Heart right ventricle (tissue), 16 donors: Measurements from ENCODE around the gene SCN4A. TPM values are rescaled to one million over a fixed set of nuclear protein-coding genes. Genes with fewer than 3 reads are reported as not detected.
A peak's percentile ranks its signal among the peaks of the same experiment; 100 is the strongest.
"Not testable (repeated sequence)": the region's sequence is repeated elsewhere in the genome, so short reads cannot be mapped to it uniquely, and the experiment has no call there.

Source experiments
- ATAC-seq, 8 donors: fragments of 200-7000 bp; cut with Tn5 transposase; one replicate each; pipeline ENCODE4 v1.9.1; 2020; ENCODE audit warnings: mild to moderate bottlenecking in 8 of 8, moderate library complexity in 8 of 8, moderate number of reproducible peaks in 1 of 8
- DNase-seq, 2 donors: peaks; one replicate each; pipeline ENCODE4 v3.0.0-alpha.2; 2020
- H3K27ac ChIP-seq, 10 donors: fragments of 200-600 bp; sonication (generic) in 2 of 10; one replicate each; pipeline versions ENCODE4 v1.5.0 to v1.8.0; 2020 to 2022; ENCODE audit warnings: mild to moderate bottlenecking in 3 of 10
- H3K27me3 ChIP-seq, 7 donors: fragments of 200-600 bp; one replicate each; pipeline ENCODE4 v1.8.0; 2021 to 2022; ENCODE audit warnings: mild to moderate bottlenecking in 2 of 7
- H3K36me3 ChIP-seq, 9 donors: fragments of 200-600 bp; sonication (generic) in 1 of 9; one replicate each; pipeline versions ENCODE4 v1.5.0 to v1.8.0; 2020 to 2022; ENCODE audit warnings: mild to moderate bottlenecking in 2 of 9
- H3K4me1 ChIP-seq, 9 donors: fragments of 200-600 bp; sonication (generic) in 1 of 9; one replicate each; pipeline versions ENCODE4 v1.5.0 to v1.8.0; 2020 to 2022; ENCODE audit warnings: mild to moderate bottlenecking in 4 of 9
- H3K4me3 ChIP-seq, 10 donors: fragments of 200-600 bp; sonication (generic) in 2 of 10; one replicate each; pipeline versions ENCODE4 v1.5.0 to v1.8.0; 2020 to 2022; ENCODE audit warnings: mild to moderate bottlenecking in 7 of 10, moderate library complexity in 2 of 10
- H3K9me3 ChIP-seq, 11 donors: fragments of 200-600 bp in 10 of 11; sonication (generic) in 2 of 11; one replicate each; pipeline versions ENCODE4 v1.5.0 to v1.8.0; 2013 to 2022; ENCODE audit warnings: mild to moderate bottlenecking in 2 of 11, control low read depth in 1 of 11, moderate library complexity in 1 of 11
- CTCF ChIP-seq, 9 donors: fragments of 200-600 bp; sonication (generic) in 2 of 9; IDR thresholded peaks; one replicate each; pipeline versions ENCODE4 v1.5.0 to v1.8.0; 2021 to 2022; ENCODE audit warnings: antibody characterized with exemption in 9 of 9, mild to moderate bottlenecking in 5 of 9, moderate library complexity in 1 of 9
- WGBS, 2 donors: extraction: QIAGEN DNeasy Blood & Tissue Kit; methylation state at CpG; one replicate each; pipeline ENCODE4 v1.1.7; 2013; ENCODE audit warnings: inconsistent platforms in 1 of 2; 5-methylcytosine and 5-hydroxymethylcytosine counted together
- intact Hi-C, 10 donors: fragments of 100-400 bp; cut with DNase I; formaldehyde crosslinking; loops; one replicate each; pipeline versions ENCODE4 v1.11.1 to v1.14.2; 2022
- polyA plus RNA-seq, 2 donors: library from polyadenylated mRNA; stranded (reverse); fragments of 200-250 nt; gene quantifications; one replicate each; pipeline ENCODE4 v1.2.3, GENCODE V29; 2013
- total RNA-seq, 10 donors: library from RNA; stranded (reverse); fragmentation: NEBNext Ultra II Directional in 3 of 10; extraction: Animal tissue kit (Norgen Biotek cat#: 25700) in 3 of 10; gene quantifications; one replicate each; pipeline versions ENCODE4 v1.2.1 to v1.2.4, GENCODE V29; 2021 to 2023
- donor health status: Arrhythmogenic right ventricular cardiomyopathy.
- donor health status: ischemic (EF 13 %, LVEDD 7.1; RV severe dilation, severe dysfunction).
- donor health status: healthy with polysubstance abuse.
- donor health status: DM: no; HTN: yes; CAD: no.
- donor health status: DM: no; HTN: no; CAD: no.
- donor health status: ischemic (EF 25% LVEDD 6.9; RV normal size, moderate dysfunction).
- donor health status: ischemic (EF 25% LVEDD 5.7; RV mildly dilated, moderate dysfunction).
- donor health status: healthy.
- donor health status: DM: yes; HTN: yes; CAD: no.
- donor health status: Ischemic cardiomyopathy.
- donor health status: ischemic (EF 35%, LVEDD 5.7; RV mildly dilated, moderate dysfunction).
- donor health status: nonischemic (EF 11% LVEDD 7.7; RV severe dilation, severe dysfunction).
- donor health status: DM: yes; HTN: yes; CAD: no.
- donor health status: PGD.
- donor health status: ischemic (EF 29% LVEDD 5.4; RV normal size, mild dysfunction).
- donor health status: nonischemic (EF 23%, LVEDD 6.1; RV moderate dilation, normal function).

Gene SCN4A
- total and polyA plus RNA-seq, 12 donors: 0.19 to 2.9 (median 0.53) TPM

- peak in 1 of 9 donors; percentile 6 for TF ChIP-seq CTCF (IDR thresholded peaks at IDR 0.05)
- no peak overlapping the region for H3K4me3 ChIP-seq
- no peaks in the 10 kb centered on the region for H3K36me3 ChIP-seq
- DNase-seq (peak; percentile 52 to 76), ATAC-seq (peak; percentile 65 to 88 (median 81))
- H3K27me3 ChIP-seq: peaks cover 0 to 3% (median 0%) of the 10 kb centered on the region in 7 donors
- WGBS, 2 donors: 66 to 73% methylated on average over 16 of the region's 16 CpGs
- H3K9me3 ChIP-seq: peaks cover 0 to 17% (median 6%) of the 10 kb centered on the region in 11 donors
- H3K4me1 ChIP-seq: peaks cover 24 to 86% (median 61%) of the 10 kb centered on the region in 9 donors
- intact Hi-C loops: loop anchor here in 6 of 10 donors (5.0 kb wide), 5 partner anchors 33 to 68 kb away; partner anchors contain the start of genes CD79B (in 4 of the 6) and GH1 (in 1 of the 6)
- H3K27ac ChIP-seq: peak overlapping the region; percentile 44 to 88 (median 78)
Observed at GRCh38 chr17:63984651-63985386, 12.1 kb upstream of the SCN4A start.

DNA sequence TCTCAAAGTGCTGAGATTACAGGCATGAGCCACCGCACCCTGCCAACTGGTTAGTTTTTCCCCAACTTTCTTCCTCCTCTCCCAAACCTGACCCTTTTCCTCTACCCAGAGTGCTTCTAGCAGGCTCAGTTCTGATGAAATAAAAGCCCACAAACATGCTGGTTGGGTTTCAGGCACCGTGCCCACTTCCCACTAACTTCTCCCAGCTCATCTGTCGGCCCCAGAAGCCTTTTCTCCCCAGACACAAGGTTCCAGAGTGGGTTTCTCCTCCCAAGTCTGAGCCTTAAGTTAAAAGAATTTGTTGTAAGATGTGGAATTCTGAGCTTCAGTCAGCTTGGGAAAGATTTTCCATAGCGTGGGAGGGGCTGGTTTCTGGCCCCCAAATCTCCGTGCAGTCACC, 11.5 kb upstream of the SCN4A start:
- WGBS, 2 donors: 66 to 74% methylated on average over 5 of the region's 5 CpGs
- peak overlapping the region; percentile 44 to 88 (median 70) for H3K27ac ChIP-seq
- TF ChIP-seq CTCF (IDR thresholded peaks at IDR 0.05): no peak
- intact Hi-C loops: loop anchor here in 2 of 10 donors (5.0 kb wide), 2 partner anchors 37 to 52 kb away; partner anchors contain the start of gene CD79B (in 1 of the 2)
- ATAC-seq (no peak), DNase-seq (no peak)
- H3K4me3 ChIP-seq: no peak overlapping the region
- no peaks in the 10 kb centered on the region for H3K36me3 ChIP-seq
- H3K4me1 ChIP-seq: peaks cover 24 to 91% (median 66%) of the 10 kb centered on the region in 9 donors
- peaks cover 0 to 17% (median 6%) of the 10 kb centered on the region in 11 donors for H3K9me3 ChIP-seq
- peaks cover 0 to 2% (median 0%) of the 10 kb centered on the region in 7 donors for H3K27me3 ChIP-seq

GRCh38 chr17:63983320-63983719, 10.6 kb upstream of the SCN4A start:
- 39 to 53% methylated on average over 7 of the region's 7 CpGs for WGBS, 2 donors
- no peak for TF ChIP-seq CTCF (IDR thresholded peaks at IDR 0.05)

DNA sequence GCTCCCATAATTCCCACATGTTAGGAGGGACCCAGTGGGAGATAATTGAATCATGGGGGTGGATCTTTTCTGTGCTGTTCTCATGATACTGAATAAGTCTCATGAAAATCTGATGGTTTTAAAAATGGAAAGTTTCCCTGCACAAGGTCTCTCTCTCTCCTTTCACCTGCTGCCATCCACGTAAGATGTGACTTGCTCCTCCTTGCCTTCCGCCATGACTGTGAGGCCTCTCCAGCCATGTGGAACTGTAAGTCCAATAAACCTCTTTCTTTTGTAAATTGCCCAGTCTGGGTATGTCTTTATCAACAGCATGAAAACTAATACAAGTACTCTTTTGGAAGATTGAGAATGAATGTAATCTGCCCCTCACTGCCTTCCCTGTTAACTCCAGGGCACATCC, 9.9 kb upstream of the SCN4A start:
- Histone ChIP-seq H3K27ac (peak overlapping the region in 9 of 10 donors; percentile 27 to 88 (median 70)), H3K9me3 (peaks cover 0 to 17% (median 6%) of the 10 kb centered on the region in 11 donors), H3K4me1 (peaks cover 24 to 91% (median 68%) of the 10 kb centered on the region in 9 donors)
- not testable (repeated sequence) for H3K4me3 ChIP-seq, H3K36me3 ChIP-seq, H3K27me3 ChIP-seq, DNase-seq, ATAC-seq
- intact Hi-C loops: loop anchor here in 2 of 10 donors (5.0 kb wide), 2 partner anchors 35 to 50 kb away; partner anchors contain the start of gene CD79B (in 1 of the 2)
- WGBS, 2 donors: 96 to 98% methylated on average over 2 of the region's 2 CpGs

More at GRCh38 chr17:63983320-63983719, 10.6 kb upstream of the SCN4A start:
- DNase-seq: peak; percentile 65 to 75
- intact Hi-C loops: loop anchor here in 2 of 10 donors (5.0 kb wide), 2 partner anchors 36 to 51 kb away; partner anchors contain the start of gene CD79B (in 1 of the 2)
- no peaks in the 10 kb centered on the region for H3K36me3 ChIP-seq
- H3K27me3 ChIP-seq: no peaks in the 10 kb centered on the region
- H3K27ac ChIP-seq: peak overlapping the region; percentile 44 to 88 (median 70)
- peak in 7 of 8 donors; percentile 55 to 82 (median 72) for ATAC-seq
- H3K4me1 ChIP-seq: peaks cover 24 to 91% (median 68%) of the 10 kb centered on the region in 9 donors
- H3K4me3 ChIP-seq: no peak overlapping the region
- peaks cover 0 to 17% (median 6%) of the 10 kb centered on the region in 11 donors for H3K9me3 ChIP-seq
